ENCODE data around the gene NTSR2.

GRCh38 chr2:11656671-11657101, 13.3 kb downstream of the NTSR2 start:
- TF ChIP-seq, protein P1, sequence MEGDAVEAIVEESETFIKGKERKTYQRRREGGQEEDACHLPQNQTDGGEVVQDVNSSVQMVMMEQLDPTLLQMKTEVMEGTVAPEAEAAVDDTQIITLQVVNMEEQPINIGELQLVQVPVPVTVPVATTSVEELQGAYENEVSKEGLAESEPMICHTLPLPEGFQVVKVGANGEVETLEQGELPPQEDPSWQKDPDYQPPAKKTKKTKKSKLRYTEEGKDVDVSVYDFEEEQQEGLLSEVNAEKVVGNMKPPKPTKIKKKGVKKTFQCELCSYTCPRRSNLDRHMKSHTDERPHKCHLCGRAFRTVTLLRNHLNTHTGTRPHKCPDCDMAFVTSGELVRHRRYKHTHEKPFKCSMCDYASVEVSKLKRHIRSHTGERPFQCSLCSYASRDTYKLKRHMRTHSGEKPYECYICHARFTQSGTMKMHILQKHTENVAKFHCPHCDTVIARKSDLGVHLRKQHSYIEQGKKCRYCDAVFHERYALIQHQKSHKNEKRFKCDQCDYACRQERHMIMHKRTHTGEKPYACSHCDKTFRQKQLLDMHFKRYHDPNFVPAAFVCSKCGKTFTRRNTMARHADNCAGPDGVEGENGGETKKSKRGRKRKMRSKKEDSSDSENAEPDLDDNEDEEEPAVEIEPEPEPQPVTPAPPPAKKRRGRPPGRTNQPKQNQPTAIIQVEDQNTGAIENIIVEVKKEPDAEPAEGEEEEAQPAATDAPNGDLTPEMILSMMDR (IDR thresholded peaks at IDR 0.05) = no peak
- TF ChIP-seq EP300 (IDR thresholded peaks at IDR 0.05) (no peak), POLR2A (IDR thresholded peaks at IDR 0.05) (no peak)

All from tibial nerve (tissue), 4 donors.